Right atrium auricular region (tissue), 2 donors: Measurements from ENCODE around the gene NLRP14. TPM values are rescaled to one million over a fixed set of nuclear protein-coding genes. Genes with fewer than 3 reads are reported as not detected.

Experiments
- DNase-seq: peaks from one replicate; pipeline ENCODE4 v3.0.0-alpha.2; 2019; ENCODE audit warnings: low spot score
- H3K27ac ChIP-seq, 2 donors: fragments of 200-600 bp; sonication (generic); 1 replicate in 1 of 2; 2 replicates in 1 of 2; pipeline ENCODE4 v1.5.1; 2016 to 2019
- H3K27me3 ChIP-seq, 2 donors: fragments of 200-600 bp; sonication (generic); one replicate each; pipeline versions ENCODE4 v1.5.1 to v1.6.0; 2017 to 2019
- H3K36me3 ChIP-seq: fragments of 200-600 bp; sonication (generic); one replicate; pipeline ENCODE4 v1.5.1; 2016
- H3K4me1 ChIP-seq, 2 donors: fragments of 200-600 bp; sonication (generic); one replicate each; pipeline versions ENCODE4 v1.5.1 to v1.6.0; 2017 to 2019
- H3K4me3 ChIP-seq, 2 donors: fragments of 200-600 bp; sonication (generic); 1 replicate in 1 of 2; 2 replicates in 1 of 2; pipeline ENCODE4 v1.5.1; 2017 to 2019; ENCODE audit warnings: mild to moderate bottlenecking in 1 of 2, moderate library complexity in 1 of 2
- H3K9me3 ChIP-seq, 2 donors: fragments of 200-600 bp; sonication (generic); one replicate each; pipeline ENCODE4 v1.5.1; 2019
- total RNA-seq, 2 donors: library from RNA; depleted of rRNA; stranded (reverse); fragments of >200 nt; gene quantifications; one replicate each; pipeline ENCODE4 v1.1.0, GENCODE V29; 2016
- TF ChIP-seq, protein P1 (sequence below), 2 donors: fragments of 200-600 bp; sonication (generic); IDR thresholded peaks; one replicate each; pipeline ENCODE4 v1.5.1; 2019; ENCODE audit warnings: antibody characterized with exemption in 2 of 2

Gene NLRP14
- total RNA-seq, result not detected

GRCh38 chr11:7020183-7020917, at the start of gene NLRP14, which contains the start of gene ZNF214:
Gene NLRP14 (plus strand): TSS chr11:7020479. CDS start chr11:7038587, 18,108 bp downstream.
Gene ZNF214 (minus strand): TSS chr11:7020346. CDS start chr11:7002835, 17,511 bp downstream.
- Histone ChIP-seq H3K36me3 (no peaks in the 10 kb centered on the region), H3K4me1 (peaks cover 0 to 3% of the 10 kb centered on the region in 2 donors), H3K9me3 (no peaks in the 10 kb centered on the region), H3K27me3 (no peaks in the 10 kb centered on the region), H3K27ac (peak within 1 kb of the TSS; percentile 52 to 65), H3K4me3 (peak within 1 kb of the TSS; percentile 43 to 61)
- TF ChIP-seq, protein P1, sequence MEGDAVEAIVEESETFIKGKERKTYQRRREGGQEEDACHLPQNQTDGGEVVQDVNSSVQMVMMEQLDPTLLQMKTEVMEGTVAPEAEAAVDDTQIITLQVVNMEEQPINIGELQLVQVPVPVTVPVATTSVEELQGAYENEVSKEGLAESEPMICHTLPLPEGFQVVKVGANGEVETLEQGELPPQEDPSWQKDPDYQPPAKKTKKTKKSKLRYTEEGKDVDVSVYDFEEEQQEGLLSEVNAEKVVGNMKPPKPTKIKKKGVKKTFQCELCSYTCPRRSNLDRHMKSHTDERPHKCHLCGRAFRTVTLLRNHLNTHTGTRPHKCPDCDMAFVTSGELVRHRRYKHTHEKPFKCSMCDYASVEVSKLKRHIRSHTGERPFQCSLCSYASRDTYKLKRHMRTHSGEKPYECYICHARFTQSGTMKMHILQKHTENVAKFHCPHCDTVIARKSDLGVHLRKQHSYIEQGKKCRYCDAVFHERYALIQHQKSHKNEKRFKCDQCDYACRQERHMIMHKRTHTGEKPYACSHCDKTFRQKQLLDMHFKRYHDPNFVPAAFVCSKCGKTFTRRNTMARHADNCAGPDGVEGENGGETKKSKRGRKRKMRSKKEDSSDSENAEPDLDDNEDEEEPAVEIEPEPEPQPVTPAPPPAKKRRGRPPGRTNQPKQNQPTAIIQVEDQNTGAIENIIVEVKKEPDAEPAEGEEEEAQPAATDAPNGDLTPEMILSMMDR (IDR thresholded peaks at IDR 0.05), result no peak
- peak; percentile 96 for DNase-seq

DNA sequence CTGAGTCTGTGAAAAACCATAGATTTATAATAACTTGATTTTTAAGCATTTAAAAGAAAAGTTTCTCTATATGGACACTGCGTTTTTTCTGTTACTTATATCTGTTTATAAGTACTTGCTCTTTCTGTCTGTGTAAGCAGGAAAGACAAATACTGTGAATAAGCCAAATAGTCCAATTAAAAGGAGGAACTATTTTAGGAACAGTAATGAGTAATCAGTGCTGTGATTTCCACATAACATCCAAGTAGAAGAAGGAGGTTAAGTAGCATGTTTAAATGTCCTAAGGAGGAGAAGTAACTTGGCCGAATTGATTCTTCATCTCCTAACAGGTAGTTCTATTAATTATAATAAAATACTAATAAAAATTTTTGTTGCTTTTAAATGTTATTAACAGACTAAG, 40.9 kb upstream of the NLRP14 start:
- Histone ChIP-seq H3K4me3 (no peak overlapping the region), H3K4me1 (no peaks in the 10 kb centered on the region), H3K36me3 (no peaks in the 10 kb centered on the region), H3K27me3 (no peaks in the 10 kb centered on the region), H3K27ac (no peak overlapping the region), H3K9me3 (no peaks in the 10 kb centered on the region)
- no peak for DNase-seq
- TF ChIP-seq, protein P1 (IDR thresholded peaks at IDR 0.05), result no peak

DNA sequence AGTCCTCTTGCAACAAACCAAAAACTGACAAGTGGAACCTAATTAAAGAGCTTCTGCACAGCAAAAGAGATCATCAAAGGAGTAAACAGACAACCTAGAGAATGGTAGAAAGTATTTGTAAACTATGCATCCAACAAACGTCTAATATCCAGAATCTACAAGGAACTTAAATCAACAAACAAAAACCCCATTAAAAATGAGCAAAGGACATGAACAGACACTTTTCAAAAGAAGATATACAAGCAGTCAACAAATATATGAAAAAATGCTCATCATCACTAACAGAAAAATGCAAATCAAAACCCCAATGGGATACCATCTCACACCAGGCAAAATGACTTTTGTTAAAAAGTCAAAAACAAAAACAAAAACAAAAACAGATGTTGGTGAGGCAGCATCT, 33.8 kb upstream of the NLRP14 start:
- no peaks in the 10 kb centered on the region for H3K4me1 ChIP-seq
- TF ChIP-seq, protein P1 (IDR thresholded peaks at IDR 0.05), result no peak
- no peaks in the 10 kb centered on the region for H3K27me3 ChIP-seq

GRCh38 chr11:6988506-6988905, 31.8 kb upstream of the NLRP14 start:
- Histone ChIP-seq H3K27ac (no peak overlapping the region), H3K9me3 (no peaks in the 10 kb centered on the region), H3K27me3 (no peaks in the 10 kb centered on the region), H3K36me3 (no peaks in the 10 kb centered on the region), H3K4me1 (no peaks in the 10 kb centered on the region), H3K4me3 (no peak overlapping the region)
- no peak for DNase-seq
- TF ChIP-seq, protein P1 (IDR thresholded peaks at IDR 0.05), result no peak

More for the DNA sequence above, 33.8 kb upstream of the NLRP14 start:
- no peak for DNase-seq
- Histone ChIP-seq H3K27ac (no peak overlapping the region), H3K36me3 (no peaks in the 10 kb centered on the region), H3K9me3 (no peaks in the 10 kb centered on the region), H3K4me3 (no peak overlapping the region)

DNA sequence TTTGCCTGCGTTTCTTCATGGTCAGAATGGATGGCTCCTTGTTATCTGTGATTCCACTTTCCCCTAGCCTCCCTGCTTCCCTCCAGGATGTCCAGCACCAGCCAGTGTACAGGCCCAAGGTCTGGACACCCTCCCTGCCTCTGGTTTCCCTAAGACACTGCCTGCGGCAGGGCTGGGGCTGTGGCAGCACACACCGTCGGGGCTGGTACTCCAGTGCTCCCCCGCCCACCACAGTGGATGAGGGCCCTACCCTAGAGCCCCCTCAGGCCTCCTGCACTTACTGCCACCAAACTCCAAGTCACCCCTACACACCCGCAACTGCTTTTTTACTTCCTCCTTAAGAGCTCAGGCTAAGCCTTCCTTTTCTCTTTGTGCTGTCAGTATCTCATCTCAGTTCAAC, 29.1 kb upstream of the NLRP14 start:
- TF ChIP-seq, protein P1 (IDR thresholded peaks at IDR 0.05), result no peak
- no peak for DNase-seq
- H3K27ac ChIP-seq, result no peak overlapping the region
- no peaks in the 10 kb centered on the region for H3K27me3 ChIP-seq
- no peaks in the 10 kb centered on the region for H3K9me3 ChIP-seq
- no peak overlapping the region for H3K4me3 ChIP-seq
- no peaks in the 10 kb centered on the region for H3K4me1 ChIP-seq
- H3K36me3 ChIP-seq, result no peaks in the 10 kb centered on the region
